ENCODE data around the gene FAM98C. TPM values are rescaled to one million over a fixed set of nuclear protein-coding genes. Genes with fewer than 3 reads are reported as not detected.
"Not testable (repeated sequence)": the region's sequence is repeated elsewhere in the genome, so short reads cannot be mapped to it uniquely, and the experiment has no call there.

The FAM98C gene
- polyA plus RNA-seq, 3 donors: 13.8 to 24.8 (median 16.9) TPM

DNA sequence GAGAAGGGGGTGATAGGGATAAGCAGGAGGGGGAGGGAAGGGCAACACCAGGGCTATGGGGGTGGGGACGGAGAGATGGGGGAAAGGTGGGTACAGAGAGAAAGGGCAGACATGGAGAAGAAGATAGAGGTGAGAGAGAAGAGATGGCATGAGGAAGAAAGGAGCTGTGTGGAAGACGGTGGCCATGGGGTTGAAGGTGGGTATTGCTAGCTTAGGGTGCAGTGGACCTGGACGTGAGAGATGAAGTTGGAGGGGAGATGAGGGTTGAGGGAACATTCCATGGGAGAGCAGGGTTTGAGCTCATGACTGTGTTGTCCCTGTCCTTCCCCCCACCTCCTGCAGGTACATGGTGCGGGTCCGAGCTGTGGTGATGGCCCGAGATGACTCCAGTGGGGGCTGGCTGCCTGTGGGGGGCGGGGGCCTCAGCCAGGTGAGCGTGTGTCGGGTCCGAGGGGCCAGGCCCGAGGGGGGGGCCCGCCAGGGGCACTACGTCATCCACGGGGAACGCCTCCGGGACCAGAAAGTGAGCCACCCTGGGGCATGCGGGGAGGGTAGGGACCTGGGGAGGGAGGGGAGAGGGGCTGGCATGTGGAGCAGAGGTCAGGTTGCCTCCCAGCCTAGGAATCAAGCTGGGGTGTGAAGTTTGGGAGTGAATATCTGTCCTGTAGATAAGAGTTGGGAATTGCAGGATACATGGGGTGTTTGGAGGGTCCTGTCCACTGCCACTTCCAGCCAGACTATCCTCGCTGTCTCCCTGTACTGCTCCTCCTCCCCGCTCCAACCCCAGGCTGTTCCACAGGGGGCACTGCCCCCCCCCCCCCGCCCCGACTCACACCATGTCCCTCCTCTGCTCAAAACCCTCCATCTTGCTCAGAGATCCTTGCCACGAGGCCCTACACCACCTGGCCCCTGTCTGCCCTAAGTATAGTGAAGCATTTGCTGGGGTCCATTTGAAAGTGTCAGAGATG lies 12.7 kb upstream of the FAM98C start:
- H3K27ac ChIP-seq (ENCODE audit: low read depth, low read length): no peak overlapping the region
- 37 to 47% (median 46%) methylated on average over 19 to 22 of the region's 22 CpGs for WGBS, 3 donors

GRCh38 chr19:38391911-38392464 lies 10.9 kb upstream of the FAM98C start:
- WGBS, 3 donors: 55 to 68% (median 60%) methylated on average over 8 of the region's 8 CpGs
- H3K27ac ChIP-seq (ENCODE audit: low read depth, low read length): no peak overlapping the region

- H3K27ac ChIP-seq (ENCODE audit: low read depth, low read length): no peak overlapping the region
- WGBS, 3 donors: 65 to 78% (median 72%) methylated on average over 6 of the region's 6 CpGs
Observed at GRCh38 chr19:38392707-38393308, 10.1 kb upstream of the FAM98C start.

- no peak overlapping the region for H3K27ac ChIP-seq (ENCODE audit: low read depth, low read length)
- WGBS, 3 donors: 7 to 9% (median 7%) methylated on average over 30 of the region's 30 CpGs
Observed at GRCh38 chr19:38394488-38394887, 8.4 kb upstream of the FAM98C start.

- WGBS, 3 donors: 4 to 8% (median 7%) methylated on average over 49 to 86 of the region's 86 CpGs
- H3K27ac ChIP-seq (ENCODE audit: low read depth, low read length): no peak overlapping the region
Observed at GRCh38 chr19:38395381-38396114, 7.3 kb upstream of the FAM98C start.

GRCh38 chr19:38399081-38399480 lies 3.8 kb upstream of the FAM98C start:
- no peak overlapping the region for H3K27ac ChIP-seq (ENCODE audit: low read depth, low read length)
- WGBS, 3 donors: 51 to 55% (median 54%) methylated on average over 8 to 9 of the region's 9 CpGs

GRCh38 chr19:38399537-38399936 lies 3.4 kb upstream of the FAM98C start:
- WGBS, 3 donors: 36 to 79% (median 60%) methylated on average over 1 of the region's 1 CpG
- no peak overlapping the region for H3K27ac ChIP-seq (ENCODE audit: low read depth, low read length)

GRCh38 chr19:38400361-38400760 lies 2.5 kb upstream of the FAM98C start:
- no peak overlapping the region for H3K27ac ChIP-seq (ENCODE audit: low read depth, low read length)
- WGBS, 3 donors: 70 to 78% (median 77%) methylated on average over 5 of the region's 5 CpGs

- WGBS, 3 donors: 61 to 77% (median 74%) methylated on average over 3 of the region's 3 CpGs
- no peak overlapping the region for H3K27ac ChIP-seq (ENCODE audit: low read depth, low read length)
Observed at GRCh38 chr19:38401148-38401547, 1.7 kb upstream of the FAM98C start.

GRCh38 chr19:38402623-38402966 lies 298 bp upstream of the FAM98C start:
- 3 to 7% (median 6%) methylated on average over 18 of the region's 18 CpGs for whole genome bisulfite sequencing, 3 donors
- no peak overlapping the region for H3K27ac ChIP-seq (ENCODE audit: low read depth, low read length)

GRCh38 chr19:38404858-38405257 lies 2.0 kb downstream of the FAM98C start:
- WGBS, 3 donors: 93 to 96% (median 94%) methylated on average over 6 of the region's 6 CpGs
- no peak overlapping the region for H3K27ac ChIP-seq (ENCODE audit: low read depth, low read length)

DNA sequence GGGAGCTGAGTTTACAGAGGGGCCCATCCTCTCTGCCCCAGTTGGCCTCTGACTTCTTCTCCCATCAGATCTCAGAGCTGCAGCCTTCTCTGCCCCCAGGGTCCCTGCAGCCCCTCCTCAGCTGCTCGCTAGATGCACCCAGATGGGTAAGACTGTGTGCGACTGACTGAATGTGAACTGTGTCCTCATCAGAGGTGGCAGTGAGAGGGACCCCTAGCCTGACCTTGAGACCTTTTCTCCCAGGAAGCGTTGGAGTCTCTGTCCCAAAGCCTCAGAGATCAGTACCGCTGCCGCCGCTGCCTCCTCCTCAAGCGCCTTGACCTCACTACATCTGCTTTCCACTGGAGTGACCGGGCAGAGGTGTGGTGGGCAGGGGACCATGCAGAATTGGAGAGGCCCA lies 2.4 kb downstream of the FAM98C start:
- 95 to 96% (median 95%) methylated on average over 8 of the region's 8 CpGs for WGBS, 3 donors
- H3K27ac ChIP-seq (ENCODE audit: low read depth, low read length): no peak overlapping the region

GRCh38 chr19:38409631-38410133 lies 6.8 kb downstream of the FAM98C start:
- WGBS, 3 donors: 41 to 59% (median 57%) methylated on average over 7 of the region's 7 CpGs
- no peak overlapping the region for H3K27ac ChIP-seq (ENCODE audit: low read depth, low read length)

- 69 to 76% (median 74%) methylated on average over 6 of the region's 6 CpGs for WGBS, 3 donors
- not testable (repeated sequence) for H3K27ac ChIP-seq (ENCODE audit: low read depth, low read length)
Observed at GRCh38 chr19:38410407-38410806, 7.5 kb downstream of the FAM98C start.

GRCh38 chr19:38411041-38411712 lies 8.3 kb downstream of the FAM98C start:
- WGBS, 3 donors: 80 to 91% (median 85%) methylated on average over 13 of the region's 13 CpGs
- no peak overlapping the region for H3K27ac ChIP-seq (ENCODE audit: low read depth, low read length)

GRCh38 chr19:38411898-38412297 lies 9.0 kb downstream of the FAM98C start:
- WGBS, 3 donors: 77 to 89% (median 87%) methylated on average over 5 of the region's 5 CpGs
- H3K27ac ChIP-seq (ENCODE audit: low read depth, low read length): not testable (repeated sequence)

DNA sequence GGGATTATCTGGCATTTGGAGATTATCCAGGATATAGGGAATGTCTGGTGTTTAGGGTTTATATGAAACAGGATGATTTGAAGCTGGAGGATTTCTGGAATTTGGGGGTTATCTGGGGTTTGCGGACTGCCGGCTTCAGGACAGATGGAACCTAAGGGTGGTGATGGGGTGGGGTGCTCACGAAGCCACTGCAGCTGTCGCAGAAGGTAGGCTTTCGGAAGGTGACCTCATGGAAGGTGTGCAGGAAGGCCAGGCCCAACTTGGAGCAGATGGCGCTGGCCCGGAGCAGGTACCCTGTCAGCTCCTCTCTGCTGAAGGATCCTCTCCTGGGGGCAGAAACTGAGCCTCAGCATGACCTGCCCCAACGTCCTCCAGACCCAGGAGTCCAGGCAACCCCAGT lies 9.6 kb downstream of the FAM98C start:
- WGBS, 3 donors: 92 to 94% (median 93%) methylated on average over 8 of the region's 8 CpGs
- H3K27ac ChIP-seq (ENCODE audit: low read depth, low read length): no peak overlapping the region

GRCh38 chr19:38412961-38413360 lies 10.1 kb downstream of the FAM98C start:
- no peak overlapping the region for H3K27ac ChIP-seq (ENCODE audit: low read depth, low read length)
- WGBS, 3 donors: 68 to 83% (median 81%) methylated on average over 11 of the region's 11 CpGs
